HFFc6 (cell line): ENCODE measurements around the gene LENEP. TPM values are rescaled to one million over a fixed set of nuclear protein-coding genes. Genes with fewer than 3 reads are reported as not detected.
"Not testable (repeated sequence)": the region's sequence is repeated elsewhere in the genome, so short reads cannot be mapped to it uniquely, and the experiment has no call there.

Source experiments
- DNase-seq: peaks from one replicate; pipeline ENCODE4 v3.0.0-alpha.2; 2018
- H3K27ac Mint-ChIP-seq: 2 replicates; pipeline ENCODE4 v1.8.0; 2020; ENCODE audit warnings: mild to moderate bottlenecking, mixed read lengths
- H3K27me3 Mint-ChIP-seq: 2 replicates; pipeline ENCODE4 v1.8.0; 2021; ENCODE audit warnings: mild to moderate bottlenecking, moderate library complexity, mixed read lengths; ENCODE audit not compliant: insufficient read depth
- H3K36me3 Mint-ChIP-seq: 2 replicates; pipeline ENCODE4 v1.8.0; 2021; ENCODE audit warnings: low read depth, mixed read lengths
- H3K4me1 Mint-ChIP-seq: 2 replicates; pipeline ENCODE4 v1.8.0; 2020; ENCODE audit warnings: low read depth, mixed read lengths
- H3K4me3 Mint-ChIP-seq: 2 replicates; pipeline ENCODE4 v1.8.0; 2020; ENCODE audit warnings: mild to moderate bottlenecking, moderate library complexity, mixed read lengths
- H3K9me3 Mint-ChIP-seq: 2 replicates; pipeline ENCODE4 v1.8.0; 2020; ENCODE audit warnings: mild to moderate bottlenecking, mixed read lengths
- total RNA-seq, 6 experiments: library from RNA; stranded (reverse); fragmentation: NEBNext Ultra II Directional; extraction: Animal tissue kit (Norgen Biotek cat#: 25700); gene quantifications; 2 replicates in 1 of 6; 3 replicates in 5 of 6; pipeline ENCODE4 v1.2.3, GENCODE V29; 2021
- TF ChIP-seq, protein P1 (sequence below): fragments of 200-600 bp; sonication (generic); IDR thresholded peaks from 2 replicates; pipeline ENCODE4 v1.5.0; 2021; ENCODE audit warnings: antibody characterized with exemption, mild to moderate bottlenecking

LENEP gene
- total RNA-seq, 6 experiments from 2014 or later, result 0.46 TPM; not detected in 5

GRCh38 chr1:154982341-154982740, 11.0 kb upstream of the LENEP start:
- Mint-ChIP-seq H3K4me1 (peaks cover 12% of the 10 kb centered on the region), H3K36me3 (peaks cover 8% of the 10 kb centered on the region; the same call in 1 of the 2 replicates), H3K9me3 (no peaks in the 10 kb centered on the region), H3K27me3 (no peaks in the 10 kb centered on the region), H3K27ac (no peak overlapping the region), H3K4me3 (no peak overlapping the region)
- DNase-seq, result no peak
- TF ChIP-seq, protein P1, sequence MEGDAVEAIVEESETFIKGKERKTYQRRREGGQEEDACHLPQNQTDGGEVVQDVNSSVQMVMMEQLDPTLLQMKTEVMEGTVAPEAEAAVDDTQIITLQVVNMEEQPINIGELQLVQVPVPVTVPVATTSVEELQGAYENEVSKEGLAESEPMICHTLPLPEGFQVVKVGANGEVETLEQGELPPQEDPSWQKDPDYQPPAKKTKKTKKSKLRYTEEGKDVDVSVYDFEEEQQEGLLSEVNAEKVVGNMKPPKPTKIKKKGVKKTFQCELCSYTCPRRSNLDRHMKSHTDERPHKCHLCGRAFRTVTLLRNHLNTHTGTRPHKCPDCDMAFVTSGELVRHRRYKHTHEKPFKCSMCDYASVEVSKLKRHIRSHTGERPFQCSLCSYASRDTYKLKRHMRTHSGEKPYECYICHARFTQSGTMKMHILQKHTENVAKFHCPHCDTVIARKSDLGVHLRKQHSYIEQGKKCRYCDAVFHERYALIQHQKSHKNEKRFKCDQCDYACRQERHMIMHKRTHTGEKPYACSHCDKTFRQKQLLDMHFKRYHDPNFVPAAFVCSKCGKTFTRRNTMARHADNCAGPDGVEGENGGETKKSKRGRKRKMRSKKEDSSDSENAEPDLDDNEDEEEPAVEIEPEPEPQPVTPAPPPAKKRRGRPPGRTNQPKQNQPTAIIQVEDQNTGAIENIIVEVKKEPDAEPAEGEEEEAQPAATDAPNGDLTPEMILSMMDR, result no peak

DNA sequence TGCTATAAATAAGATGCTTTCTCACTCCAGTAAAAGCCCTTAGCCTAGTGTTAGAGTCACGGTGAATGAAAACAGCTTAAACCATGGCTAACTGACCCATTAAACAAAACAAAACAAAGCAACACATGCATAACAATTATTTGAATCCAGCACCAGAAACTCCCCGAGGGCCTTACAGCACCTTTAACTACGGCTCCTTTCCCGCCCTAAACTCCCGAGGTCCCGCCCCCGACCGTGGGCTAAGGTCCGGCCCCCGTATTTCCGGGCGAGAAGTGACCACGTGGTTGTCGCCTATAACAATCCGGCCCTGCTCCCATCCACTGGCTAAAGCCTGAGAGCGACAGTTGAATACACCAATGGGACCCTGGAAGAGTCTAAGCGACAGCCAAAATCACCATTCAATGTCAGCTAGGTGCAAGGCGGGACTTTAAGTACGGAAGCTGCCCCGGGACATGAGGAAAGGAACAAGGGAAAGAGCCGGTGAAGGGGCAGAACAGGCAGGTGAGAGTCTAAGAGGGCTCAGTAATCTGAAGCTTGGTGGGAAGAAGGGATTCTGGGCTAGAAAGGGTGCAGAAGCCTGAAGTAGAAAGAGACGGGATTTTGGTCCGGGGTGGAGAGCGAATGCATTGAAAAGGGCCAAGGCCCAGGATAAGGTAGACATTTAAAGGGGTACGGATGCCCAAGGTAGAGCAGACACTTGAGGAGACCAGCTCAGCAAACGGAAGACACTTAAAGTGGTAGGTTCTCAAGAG, 10.3 kb upstream of the LENEP start, which contains the start of gene FLAD1:
TSS of gene FLAD1 (plus strand) at position 448 of the 752 bp plus-strand sequence. CDS start 351 bp downstream, outside the sequence.
- Mint-ChIP-seq H3K27ac (no peak within 1 kb of the TSS), H3K36me3 (peaks cover 8% of the 10 kb centered on the region; the same call in 1 of the 2 replicates), H3K4me3 (no peak within 1 kb of the TSS), H3K27me3 (no peaks in the 10 kb centered on the region), H3K9me3 (no peaks in the 10 kb centered on the region), H3K4me1 (peaks cover 12% of the 10 kb centered on the region)
- peak; percentile 100 for DNase-seq
- TF ChIP-seq, protein P1, result no peak

GRCh38 chr1:154983776-154984466, 9.5 kb upstream of the LENEP start:
- DNase-seq, result no peak
- no peaks in the 10 kb centered on the region for H3K9me3 Mint-ChIP-seq
- TF ChIP-seq, protein P1, result no peak
- H3K4me3 Mint-ChIP-seq, result no peak overlapping the region
- no peaks in the 10 kb centered on the region for H3K27me3 Mint-ChIP-seq
- H3K4me1 Mint-ChIP-seq, result peaks cover 12% of the 10 kb centered on the region
- peaks cover 8% of the 10 kb centered on the region; the same call in 1 of the 2 replicates for H3K36me3 Mint-ChIP-seq
- no peak overlapping the region for H3K27ac Mint-ChIP-seq

GRCh38 chr1:154986736-154987135, 6.7 kb upstream of the LENEP start:
- not testable (repeated sequence) for H3K36me3 Mint-ChIP-seq, DNase-seq, H3K4me3 Mint-ChIP-seq, H3K27ac Mint-ChIP-seq, H3K4me1 Mint-ChIP-seq, H3K27me3 Mint-ChIP-seq, H3K9me3 Mint-ChIP-seq

DNA sequence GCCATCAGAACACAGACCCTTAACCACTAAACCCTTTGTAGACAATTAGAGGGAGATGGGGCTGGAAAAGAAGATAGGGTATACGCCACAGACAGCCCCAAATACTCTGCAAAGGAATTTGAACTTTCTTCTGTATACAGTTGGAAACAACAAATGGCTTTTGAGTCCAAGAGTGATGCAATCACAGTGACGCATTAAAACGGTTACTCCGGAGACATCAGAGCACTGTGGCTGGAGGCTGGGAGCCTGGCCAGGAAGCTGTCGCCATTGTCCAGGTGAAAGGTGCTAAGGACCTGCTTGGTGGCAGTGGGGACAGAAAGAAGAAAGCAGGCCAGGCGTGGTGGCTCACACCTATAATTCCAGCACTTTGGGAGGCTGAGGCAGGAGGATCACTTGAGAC, 6.1 kb upstream of the LENEP start:
- TF ChIP-seq, protein P1, result no peak
- H3K4me1 Mint-ChIP-seq, result peaks cover 6% of the 10 kb centered on the region
- H3K4me3 Mint-ChIP-seq, result no peak overlapping the region
- H3K27ac Mint-ChIP-seq, result no peak overlapping the region
- no peak for DNase-seq
- no peaks in the 10 kb centered on the region for H3K27me3 Mint-ChIP-seq
- no peaks in the 10 kb centered on the region for H3K36me3 Mint-ChIP-seq
- H3K9me3 Mint-ChIP-seq, result no peaks in the 10 kb centered on the region
